Measurements from ENCODE around the gene MLNR. TPM values are rescaled to one million over a fixed set of nuclear protein-coding genes. Genes with fewer than 3 reads are reported as not detected.

MLNR gene
- 0.37 TPM for polyA plus RNA-seq (2013)

GRCh38 chr13:49220036-49220855 is at the start of gene MLNR:
Gene MLNR, plus strand, starts transcription at chr13:49220338. Its CDS starts 0 bp downstream, at chr13:49220338.
- peak within 1 kb of the TSS; percentile 52 to 76 (median 58) for H3K4me3 ChIP-seq (ENCODE audit: control insufficient read depth in 1 of 7, extremely low read depth in 1 of 7, insufficient read depth in 4 of 7, low read depth in 2 of 7, low read length in 6 of 7)
- H3K27me3 ChIP-seq (replicated peaks in 2 of 5; ENCODE audit: control insufficient read depth in 4 of 5, insufficient read depth in 5 of 5, low read length in 4 of 5): peaks cover 10 to 45% (median 20%) of the 10 kb centered on the region in 5 experiments
- no peaks in the 10 kb centered on the region for H3K36me3 ChIP-seq (ENCODE audit: control insufficient read depth in 4 of 4, insufficient read depth in 4 of 4, low read length in 3 of 4)
- peaks cover 0 to 10% (median 0%) of the 10 kb centered on the region in 5 experiments for H3K9me3 ChIP-seq (ENCODE audit: control extremely low read depth in 1 of 5, control insufficient read depth in 4 of 5, insufficient read depth in 2 of 5, low read depth in 1 of 5, low read length in 4 of 5)
- ChIA-PET CTCF (interaction anchor here (0.8 to 2.0 kb wide), 10 partner anchors 11 to 61 kb away, joined by 3 to 8 read pairs (median 3); no protein-coding TSS in a partner anchor), POLR2A (no interaction called here)
- peaks cover 3 to 25% (median 16%) of the 10 kb centered on the region in 4 experiments for H3K4me1 ChIP-seq (ENCODE audit: control extremely low read depth in 1 of 4, control insufficient read depth in 4 of 4, insufficient read depth in 4 of 4, low read length in 3 of 4)
- peak; percentile 73 to 87 (median 83) for DNase-seq
- 4% methylated on average over 110 of the region's 111 CpGs for WGBS (ENCODE audit: insufficient coverage)
- H3K27ac ChIP-seq (ENCODE audit: insufficient read depth in 1 of 2, low read depth in 1 of 2, low read length in 2 of 2, poor library complexity in 1 of 2, severe bottlenecking in 2 of 2): no peak within 1 kb of the TSS

GRCh38 chr13:49171359-49171758 is 48.8 kb upstream of the MLNR start:
- H3K9me3 ChIP-seq (ENCODE audit: control extremely low read depth in 1 of 5, control insufficient read depth in 4 of 5, insufficient read depth in 2 of 5, low read depth in 1 of 5, low read length in 4 of 5): no peaks in the 10 kb centered on the region
- CTCF ChIA-PET: no interaction called here
- no peak for DNase-seq
- H3K4me3 ChIP-seq (ENCODE audit: control insufficient read depth in 1 of 7, extremely low read depth in 1 of 7, insufficient read depth in 4 of 7, low read depth in 2 of 7, low read length in 6 of 7): no peak overlapping the region
- no peaks in the 10 kb centered on the region for H3K4me1 ChIP-seq (ENCODE audit: control extremely low read depth in 1 of 4, control insufficient read depth in 4 of 4, insufficient read depth in 4 of 4, low read length in 3 of 4)
- H3K27ac ChIP-seq (ENCODE audit: insufficient read depth in 1 of 2, low read depth in 1 of 2, low read length in 2 of 2, poor library complexity in 1 of 2, severe bottlenecking in 2 of 2): no peak overlapping the region
- POLR2A ChIA-PET: no interaction called here
- H3K36me3 ChIP-seq (ENCODE audit: control insufficient read depth in 4 of 4, insufficient read depth in 4 of 4, low read length in 3 of 4): peaks cover 17 to 73% (median 40%) of the 10 kb centered on the region in 4 experiments
- H3K27me3 ChIP-seq (replicated peaks in 2 of 5; ENCODE audit: control insufficient read depth in 4 of 5, insufficient read depth in 5 of 5, low read length in 4 of 5): no peaks in the 10 kb centered on the region

- ChIA-PET CTCF (no interaction called here), POLR2A (no interaction called here)
- 90% methylated on average over 1 of the region's 1 CpG for WGBS (ENCODE audit: insufficient coverage)
- H3K27ac ChIP-seq (ENCODE audit: insufficient read depth in 1 of 2, low read depth in 1 of 2, low read length in 2 of 2, poor library complexity in 1 of 2, severe bottlenecking in 2 of 2): no peak overlapping the region
- H3K4me1 ChIP-seq (ENCODE audit: control extremely low read depth in 1 of 4, control insufficient read depth in 4 of 4, insufficient read depth in 4 of 4, low read length in 3 of 4): peaks cover 0 to 5% (median 0%) of the 10 kb centered on the region in 4 experiments
- H3K9me3 ChIP-seq (ENCODE audit: control extremely low read depth in 1 of 5, control insufficient read depth in 4 of 5, insufficient read depth in 2 of 5, low read depth in 1 of 5, low read length in 4 of 5): no peaks in the 10 kb centered on the region
- H3K27me3 ChIP-seq (replicated peaks in 2 of 5; ENCODE audit: control insufficient read depth in 4 of 5, insufficient read depth in 5 of 5, low read length in 4 of 5): no peaks in the 10 kb centered on the region
- peaks cover 18 to 68% (median 39%) of the 10 kb centered on the region in 4 experiments for H3K36me3 ChIP-seq (ENCODE audit: control insufficient read depth in 4 of 4, insufficient read depth in 4 of 4, low read length in 3 of 4)
- DNase-seq: no peak
- no peak overlapping the region for H3K4me3 ChIP-seq (ENCODE audit: control insufficient read depth in 1 of 7, extremely low read depth in 1 of 7, insufficient read depth in 4 of 7, low read depth in 2 of 7, low read length in 6 of 7)
Measured at GRCh38 chr13:49183672-49184325, 36.3 kb upstream of the MLNR start.

GRCh38 chr13:49184621-49185020 is 35.5 kb upstream of the MLNR start:
- Histone ChIP-seq H3K27ac (ENCODE audit: insufficient read depth in 1 of 2, low read depth in 1 of 2, low read length in 2 of 2, poor library complexity in 1 of 2, severe bottlenecking in 2 of 2) (no peak overlapping the region), H3K36me3 (ENCODE audit: control insufficient read depth in 4 of 4, insufficient read depth in 4 of 4, low read length in 3 of 4) (peaks cover 17 to 60% (median 37%) of the 10 kb centered on the region in 4 experiments), H3K9me3 (ENCODE audit: control extremely low read depth in 1 of 5, control insufficient read depth in 4 of 5, insufficient read depth in 2 of 5, low read depth in 1 of 5, low read length in 4 of 5) (no peaks in the 10 kb centered on the region), H3K4me1 (ENCODE audit: control extremely low read depth in 1 of 4, control insufficient read depth in 4 of 4, insufficient read depth in 4 of 4, low read length in 3 of 4) (peaks cover 0 to 5% (median 0%) of the 10 kb centered on the region in 4 experiments), H3K27me3 (replicated peaks in 2 of 5; ENCODE audit: control insufficient read depth in 4 of 5, insufficient read depth in 5 of 5, low read length in 4 of 5) (no peaks in the 10 kb centered on the region), H3K4me3 (ENCODE audit: control insufficient read depth in 1 of 7, extremely low read depth in 1 of 7, insufficient read depth in 4 of 7, low read depth in 2 of 7, low read length in 6 of 7) (no peak overlapping the region)
- 100% methylated on average over 2 of the region's 4 CpGs for WGBS (ENCODE audit: insufficient coverage)
- CTCF ChIA-PET: interaction anchor here (0.6 to 0.8 kb wide), 2 partner anchors 44 to 663 kb away, joined by 3 to 4 read pairs; no protein-coding TSS in a partner anchor
- POLR2A ChIA-PET: no interaction called here
- DNase-seq: no peak

- no peak overlapping the region for H3K4me3 ChIP-seq (ENCODE audit: control insufficient read depth in 1 of 7, extremely low read depth in 1 of 7, insufficient read depth in 4 of 7, low read depth in 2 of 7, low read length in 6 of 7)
- POLR2A ChIA-PET: no interaction called here
- H3K9me3 ChIP-seq (ENCODE audit: control extremely low read depth in 1 of 5, control insufficient read depth in 4 of 5, insufficient read depth in 2 of 5, low read depth in 1 of 5, low read length in 4 of 5): no peaks in the 10 kb centered on the region
- CTCF ChIA-PET: no interaction called here
- H3K4me1 ChIP-seq (ENCODE audit: control extremely low read depth in 1 of 4, control insufficient read depth in 4 of 4, insufficient read depth in 4 of 4, low read length in 3 of 4): peaks cover 0 to 5% (median 0%) of the 10 kb centered on the region in 4 experiments
- H3K27me3 ChIP-seq (replicated peaks in 2 of 5; ENCODE audit: control insufficient read depth in 4 of 5, insufficient read depth in 5 of 5, low read length in 4 of 5): no peaks in the 10 kb centered on the region
- peak in 2 of 3 donors; percentile 38 to 49 for DNase-seq
- H3K27ac ChIP-seq (ENCODE audit: insufficient read depth in 1 of 2, low read depth in 1 of 2, low read length in 2 of 2, poor library complexity in 1 of 2, severe bottlenecking in 2 of 2): no peak overlapping the region
- no CpG with 5 or more reads among the region's 1 CpG for WGBS (ENCODE audit: insufficient coverage)
- peaks cover 13 to 57% (median 40%) of the 10 kb centered on the region in 4 experiments for H3K36me3 ChIP-seq (ENCODE audit: control insufficient read depth in 4 of 4, insufficient read depth in 4 of 4, low read length in 3 of 4)
Measured at GRCh38 chr13:49185264-49185663, 34.9 kb upstream of the MLNR start.

GRCh38 chr13:49190901-49191300 is 29.2 kb upstream of the MLNR start:
- POLR2A ChIA-PET: no interaction called here
- Histone ChIP-seq H3K36me3 (ENCODE audit: control insufficient read depth in 4 of 4, insufficient read depth in 4 of 4, low read length in 3 of 4) (peaks cover 29 to 75% (median 51%) of the 10 kb centered on the region in 4 experiments), H3K4me1 (ENCODE audit: control extremely low read depth in 1 of 4, control insufficient read depth in 4 of 4, insufficient read depth in 4 of 4, low read length in 3 of 4) (no peaks in the 10 kb centered on the region), H3K27ac (ENCODE audit: insufficient read depth in 1 of 2, low read depth in 1 of 2, low read length in 2 of 2, poor library complexity in 1 of 2, severe bottlenecking in 2 of 2) (no peak overlapping the region), H3K4me3 (ENCODE audit: control insufficient read depth in 1 of 7, extremely low read depth in 1 of 7, insufficient read depth in 4 of 7, low read depth in 2 of 7, low read length in 6 of 7) (no peak overlapping the region), H3K27me3 (replicated peaks in 2 of 5; ENCODE audit: control insufficient read depth in 4 of 5, insufficient read depth in 5 of 5, low read length in 4 of 5) (no peaks in the 10 kb centered on the region), H3K9me3 (ENCODE audit: control extremely low read depth in 1 of 5, control insufficient read depth in 4 of 5, insufficient read depth in 2 of 5, low read depth in 1 of 5, low read length in 4 of 5) (no peaks in the 10 kb centered on the region)
- CTCF ChIA-PET: interaction anchor here (1.3 kb wide), 1 partner anchor 89 kb away, joined by 4 read pairs; no protein-coding TSS in a partner anchor
- DNase-seq: no peak
- no CpG with 5 or more reads among the region's 2 CpGs for WGBS (ENCODE audit: insufficient coverage)

GRCh38 chr13:49206641-49207040 is 13.5 kb upstream of the MLNR start:
- no peak for DNase-seq
- Histone ChIP-seq H3K9me3 (ENCODE audit: control extremely low read depth in 1 of 5, control insufficient read depth in 4 of 5, insufficient read depth in 2 of 5, low read depth in 1 of 5, low read length in 4 of 5) (no peaks in the 10 kb centered on the region), H3K4me3 (ENCODE audit: control insufficient read depth in 1 of 7, extremely low read depth in 1 of 7, insufficient read depth in 4 of 7, low read depth in 2 of 7, low read length in 6 of 7) (no peak overlapping the region), H3K36me3 (ENCODE audit: control insufficient read depth in 4 of 4, insufficient read depth in 4 of 4, low read length in 3 of 4) (peaks cover 11 to 66% (median 41%) of the 10 kb centered on the region in 4 experiments), H3K27me3 (replicated peaks in 2 of 5; ENCODE audit: control insufficient read depth in 4 of 5, insufficient read depth in 5 of 5, low read length in 4 of 5) (no peaks in the 10 kb centered on the region), H3K27ac (ENCODE audit: insufficient read depth in 1 of 2, low read depth in 1 of 2, low read length in 2 of 2, poor library complexity in 1 of 2, severe bottlenecking in 2 of 2) (no peak overlapping the region), H3K4me1 (ENCODE audit: control extremely low read depth in 1 of 4, control insufficient read depth in 4 of 4, insufficient read depth in 4 of 4, low read length in 3 of 4) (no peaks in the 10 kb centered on the region)
- ChIA-PET CTCF (no interaction called here), POLR2A (no interaction called here)
- 100% methylated on average over 1 of the region's 3 CpGs for WGBS (ENCODE audit: insufficient coverage)

All from common myeloid progenitor, CD34-positive (primary cell).